ENCODE data around the gene HERC3.

HERC3 gene

DNA sequence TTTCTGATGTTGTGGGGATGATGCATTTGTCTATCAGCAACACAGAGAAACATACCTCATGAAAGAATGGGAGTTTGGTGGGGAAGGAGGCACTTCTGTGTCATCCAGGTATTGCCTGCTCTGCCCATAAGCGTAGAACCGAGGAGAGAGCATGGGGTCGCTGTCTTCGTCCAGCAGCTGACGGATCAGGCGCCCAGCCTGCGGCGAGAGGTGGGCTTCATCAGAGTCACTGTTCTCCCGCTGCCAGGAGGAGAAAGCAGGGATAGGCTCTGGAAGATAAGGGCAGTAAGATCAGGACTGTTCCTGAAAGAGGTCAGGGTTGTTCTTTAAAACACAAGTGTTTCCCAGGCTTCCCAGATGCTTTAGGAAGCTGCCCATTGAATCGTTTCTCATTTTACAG is 158.1 kb downstream of the HERC3 start:
- DNase-seq: no peak

DNA sequence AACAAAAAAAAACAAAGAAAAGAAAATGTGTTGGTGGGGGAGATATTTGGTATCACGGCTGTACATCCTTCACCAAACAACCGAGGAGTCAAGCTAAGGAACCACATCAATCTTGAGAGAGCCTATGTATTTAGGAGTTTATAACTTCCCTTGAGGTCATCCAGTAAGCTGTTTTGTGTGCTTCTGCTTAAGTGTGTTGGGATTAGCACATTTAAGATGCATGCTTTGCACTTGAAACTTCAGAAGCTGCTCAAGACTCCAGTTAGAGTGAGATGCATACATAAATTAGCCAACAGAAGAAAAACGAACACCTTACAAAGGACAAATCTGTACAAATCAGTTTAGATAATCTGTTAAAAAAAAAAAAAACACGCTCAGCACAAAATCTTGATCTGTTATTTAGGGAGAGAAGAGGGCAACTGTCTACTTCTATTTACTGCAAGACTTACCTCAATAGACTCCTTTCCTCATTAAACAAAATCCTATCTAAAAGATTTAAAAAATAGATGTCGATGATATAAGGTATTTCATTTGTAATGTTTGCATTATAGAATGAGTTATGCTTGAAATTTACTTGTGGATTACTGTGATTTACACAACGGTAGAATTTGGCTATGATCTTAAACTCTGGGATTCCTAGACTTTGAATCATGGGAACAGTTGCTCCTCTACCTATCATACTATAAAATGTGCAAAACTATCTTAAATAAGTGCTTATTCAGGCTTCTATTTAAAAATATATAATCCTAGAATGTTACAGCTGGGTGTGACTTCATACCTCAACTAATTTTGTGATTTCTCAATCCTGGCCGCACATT is 159.2 kb downstream of the HERC3 start:
- no peak for DNase-seq

DNA sequence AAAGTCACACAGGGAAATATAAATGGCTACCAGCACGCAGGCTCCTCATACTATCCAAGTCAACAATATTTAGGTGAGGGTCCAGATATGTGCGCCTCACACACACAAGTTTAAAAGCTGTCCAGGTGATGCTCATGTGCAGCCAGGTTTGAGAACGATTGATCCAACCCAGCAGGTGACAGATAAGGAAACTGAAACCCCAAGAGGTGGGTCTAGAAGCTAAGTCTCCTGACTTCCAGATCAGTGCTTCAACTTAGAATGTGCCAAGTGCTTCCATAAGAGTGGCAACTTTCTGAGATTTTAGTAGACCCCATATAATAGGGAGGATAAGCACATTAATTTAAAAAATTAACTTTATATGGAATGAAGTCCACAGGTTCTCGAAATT is 159.8 kb downstream of the HERC3 start:
- DNase-seq: peak; percentile 10

DNA sequence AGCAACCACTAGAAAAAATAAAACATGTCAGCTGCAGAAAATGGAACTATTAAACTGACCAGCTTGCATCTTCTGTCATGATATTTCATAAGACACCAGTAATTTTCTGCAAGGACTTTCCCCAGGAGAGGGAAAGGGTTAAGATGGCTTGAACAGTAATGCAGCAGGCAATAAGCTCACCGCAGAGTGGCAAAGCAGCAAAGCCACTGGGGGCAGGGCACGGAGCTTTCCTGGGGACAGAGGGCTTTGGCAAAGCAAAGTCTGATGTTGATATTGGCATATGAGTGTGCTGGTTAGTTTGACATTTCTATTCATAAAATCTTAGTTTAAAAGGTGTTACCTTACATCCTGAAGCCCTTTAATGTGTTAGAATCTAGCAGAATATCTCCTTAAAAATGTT is 160.5 kb downstream of the HERC3 start:
- DNase-seq: no peak

DNA sequence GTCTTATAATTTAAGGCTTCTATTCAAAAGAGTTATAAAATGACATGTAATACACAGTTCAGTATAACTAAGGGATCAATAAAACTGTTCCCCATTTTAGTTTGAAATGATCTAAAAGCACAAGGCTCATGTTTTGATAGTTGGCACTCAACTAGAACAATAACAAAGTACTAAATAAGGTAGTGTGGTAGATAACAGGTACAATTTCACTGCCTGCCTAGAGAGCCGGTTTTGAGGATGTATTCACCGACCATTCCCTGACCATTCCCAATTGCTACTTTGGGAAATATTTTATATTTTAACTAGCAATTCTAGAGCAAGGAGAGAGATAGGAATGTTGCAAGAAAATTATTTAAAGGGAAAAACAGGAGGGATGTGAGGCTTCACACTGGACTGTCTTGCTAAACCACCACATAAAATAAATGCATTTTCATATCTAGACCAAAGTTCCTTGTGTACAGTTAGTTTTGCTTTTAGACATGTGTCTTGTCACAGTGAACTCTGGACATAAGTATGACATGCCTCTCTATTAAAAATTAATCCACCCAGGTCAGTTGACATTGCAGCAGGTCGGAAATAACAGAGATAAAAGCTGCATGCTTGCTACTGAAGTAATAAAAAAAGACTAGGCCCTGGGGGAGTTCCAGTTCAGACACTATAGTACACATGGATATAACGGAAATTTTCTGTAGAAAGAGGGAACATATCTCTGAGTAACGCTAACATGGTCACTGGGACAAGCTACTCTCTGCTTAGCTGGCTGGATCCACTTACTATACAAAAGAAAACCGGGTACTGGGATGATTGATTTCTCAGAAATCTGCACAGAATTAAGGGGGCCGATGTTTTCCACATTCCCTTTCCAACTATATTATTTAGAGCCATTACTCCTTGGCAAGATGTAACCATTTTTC is 161.6 kb downstream of the HERC3 start:
- DNase-seq: no peak

DNA sequence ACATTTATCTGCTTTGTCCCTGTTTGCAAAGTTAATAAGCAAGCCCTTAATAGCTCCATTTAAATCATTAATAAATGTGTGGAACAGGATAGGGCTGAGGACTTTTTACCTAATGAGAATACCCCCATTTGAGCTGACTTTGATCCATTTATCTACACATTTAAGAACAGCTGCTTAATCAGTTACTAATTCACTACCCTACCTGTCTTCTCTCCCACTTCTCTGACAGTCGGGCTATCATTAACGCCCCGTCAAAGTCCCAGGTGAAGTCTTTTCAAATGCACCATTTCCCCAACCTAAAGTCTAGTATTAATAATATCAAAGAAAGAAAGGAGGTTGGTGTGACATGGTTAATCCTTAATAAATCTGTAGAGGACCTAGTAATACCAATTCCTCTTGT is 162.5 kb downstream of the HERC3 start:
- DNase-seq: no peak

DNA sequence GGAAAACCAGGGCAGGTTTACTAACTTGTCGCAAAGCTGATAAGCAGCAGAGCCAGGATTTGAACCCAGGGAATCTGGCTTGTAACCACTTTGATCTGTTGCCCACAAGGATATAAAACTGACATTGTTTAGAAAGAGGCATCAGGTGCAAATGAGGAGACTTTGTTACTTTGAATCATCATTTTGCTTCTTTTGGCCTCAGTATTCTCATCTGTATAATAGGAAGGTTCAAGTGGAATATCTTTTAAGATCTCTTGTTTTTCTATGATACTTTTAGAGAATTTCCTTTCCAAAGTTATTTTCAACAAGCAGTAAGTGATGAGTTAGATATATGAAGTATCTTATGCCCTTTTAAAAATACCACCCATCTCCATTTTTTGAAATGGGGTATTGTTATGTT is 163.2 kb downstream of the HERC3 start:
- DNase-seq: no peak

DNA sequence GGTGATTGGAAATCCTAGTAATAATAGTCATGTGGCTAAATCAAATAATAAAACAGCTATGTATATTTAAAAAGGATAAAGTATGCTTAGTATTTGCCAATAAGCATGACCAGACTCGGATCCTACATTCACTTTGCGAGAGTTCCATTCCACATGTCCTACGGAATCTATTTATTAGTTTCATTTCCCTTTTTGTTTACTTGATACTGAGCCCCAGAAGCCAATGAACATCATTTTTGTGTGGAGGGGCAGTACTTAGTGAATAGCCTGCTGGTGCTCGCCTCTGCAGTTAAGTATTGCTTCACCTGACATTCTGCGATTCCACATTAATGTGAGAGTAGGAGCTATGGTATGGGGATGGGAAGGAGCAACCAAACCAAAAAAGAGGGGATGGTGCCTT is 163.9 kb downstream of the HERC3 start:
- DNase-seq: no peak

DNA sequence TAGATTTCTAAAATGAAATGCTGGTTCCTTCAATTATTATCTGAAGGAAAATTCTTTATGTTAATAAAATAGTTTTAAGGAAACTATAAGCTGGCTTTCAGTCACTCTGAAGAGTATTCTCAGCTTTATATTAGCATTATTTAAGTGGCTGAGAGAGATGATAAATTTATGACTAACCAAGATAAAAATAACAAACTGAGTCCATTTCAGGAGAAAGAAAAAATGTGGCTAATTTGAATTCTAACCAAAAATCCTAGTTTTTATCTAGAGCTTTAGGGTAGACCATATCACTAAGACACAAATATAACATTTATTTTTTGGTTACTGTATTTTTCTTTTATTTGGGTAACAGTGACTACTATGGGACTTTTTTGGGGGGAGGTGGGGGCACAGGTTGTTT is 164.8 kb downstream of the HERC3 start:
- no peak for DNase-seq

DNA sequence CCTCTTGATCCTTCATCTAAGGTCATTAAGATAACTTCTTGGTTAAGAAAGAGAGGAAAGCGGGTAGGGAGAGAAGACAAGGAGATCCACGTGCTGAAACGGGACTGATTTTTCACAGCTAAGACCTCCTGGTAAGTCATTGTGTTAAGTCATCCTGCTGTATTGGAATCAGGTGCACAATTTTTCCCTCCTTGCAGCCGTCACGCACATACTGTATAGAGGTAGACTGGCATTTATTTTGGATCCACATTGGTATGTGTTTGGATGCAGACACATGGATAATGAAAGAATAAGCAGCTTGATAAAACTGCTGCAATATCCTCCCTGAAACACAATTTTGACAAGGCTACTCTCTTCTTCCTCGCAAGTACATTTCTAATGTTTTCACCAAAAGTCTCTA is 165.5 kb downstream of the HERC3 start:
- DNase-seq: no peak
